HCT116 (cell line): ENCODE data around the gene SIVA1.

ENCODE experiments used
- CTCF ChIP-seq, 3 experiments: fragments of 200-600 bp in 1 of 3; sonication (generic) in 1 of 3; IDR thresholded peaks in 2 of 3; conservative IDR thresholded peaks in 1 of 3; 2 replicates each; pipeline ENCODE4 v1.5.1; 2012 to 2017; ENCODE audit warnings: low read depth in 2 of 3, low read length in 2 of 3, antibody characterized with exemption in 1 of 3, borderline replicate concordance in 1 of 3, control low read depth in 1 of 3, mild to moderate bottlenecking in 1 of 3, mixed read lengths in 1 of 3, mixed run types in 1 of 3, moderate library complexity in 1 of 3; ENCODE audit not compliant: insufficient read depth in 1 of 3
- EZH2 ChIP-seq: fragments of 200-600 bp; sonication (generic); IDR thresholded peaks from 2 replicates; pipeline ENCODE4 v1.6.1; 2017; ENCODE audit warnings: antibody characterized with exemption, mixed run types
- POLR2A ChIP-seq: IDR thresholded peaks from 2 replicates; pipeline ENCODE4 v1.7.0; 2011; ENCODE audit warnings: borderline replicate concordance; ENCODE audit not compliant: insufficient read depth, insufficient read length; ENCODE audit errors: extremely low read depth
- ZFX ChIP-seq: fragments of 450-650 bp; IDR thresholded peaks from 2 replicates; pipeline ENCODE4 v1.6.1; 2017

GRCh38 chr14:104765517-104765916, 12.6 kb downstream of the SIVA1 start:
- TF ChIP-seq POLR2A (no peak), CTCF (IDR thresholded peaks at IDR 0.05 in 2 of 3, conservative IDR thresholded peaks at IDR 0.05 in 1 of 3; ENCODE audit: borderline replicate concordance in 1 of 3, insufficient read depth in 1 of 3, low read depth in 2 of 3, low read length in 2 of 3) (no peak), EZH2 (no peak), ZFX (no peak)
